Measurements from ENCODE around the gene DOCK11.
"Not testable (repeated sequence)": the region's sequence is repeated elsewhere in the genome, so short reads cannot be mapped to it uniquely, and the experiment has no call there.

The DOCK11 gene
- total RNA-seq, result 155 to 407 reads per million in 2 experiments

GRCh38 chrX:118495061-118495921, at the start of gene DOCK11:
Gene DOCK11, plus strand, starts transcription at chrX:118495815. Its CDS starts 157 bp downstream, at chrX:118495972.
- DNase-seq (ENCODE audit: low read depth), result peak; percentile 67

GRCh38 chrX:118448273-118448783, 47.3 kb upstream of the DOCK11 start:
- no peak for DNase-seq (ENCODE audit: low read depth)

- DNase-seq (ENCODE audit: low read depth), result no peak
These were observed 40.6 kb upstream of the DOCK11 start for GRCh38 chrX:118455013-118455412.

- no peak for DNase-seq (ENCODE audit: low read depth)
These were observed 36.1 kb upstream of the DOCK11 start for GRCh38 chrX:118459494-118459893.

- DNase-seq (ENCODE audit: low read depth), result no peak
These were observed 31.1 kb upstream of the DOCK11 start for GRCh38 chrX:118464501-118464900.

GRCh38 chrX:118468122-118468521, 27.5 kb upstream of the DOCK11 start:
- DNase-seq (ENCODE audit: low read depth), result no peak

- DNase-seq (ENCODE audit: low read depth), result not testable (repeated sequence)
These were observed 24.8 kb upstream of the DOCK11 start for GRCh38 chrX:118470721-118471347.

- DNase-seq (ENCODE audit: low read depth), result no peak
These were observed 21.0 kb upstream of the DOCK11 start for GRCh38 chrX:118474586-118474985.

GRCh38 chrX:118475903-118476302, 19.7 kb upstream of the DOCK11 start:
- DNase-seq (ENCODE audit: low read depth), result no peak

GRCh38 chrX:118480172-118480571, 15.4 kb upstream of the DOCK11 start:
- no peak for DNase-seq (ENCODE audit: low read depth)

GRCh38 chrX:118482384-118482783, 13.2 kb upstream of the DOCK11 start:
- DNase-seq (ENCODE audit: low read depth), result not testable (repeated sequence)

- no peak for DNase-seq (ENCODE audit: low read depth)
These were observed 11.3 kb upstream of the DOCK11 start for GRCh38 chrX:118484216-118484903.

- DNase-seq (ENCODE audit: low read depth), result not testable (repeated sequence)
These were observed 8.9 kb upstream of the DOCK11 start for GRCh38 chrX:118486693-118487092.

GRCh38 chrX:118493016-118493415, 2.6 kb upstream of the DOCK11 start:
- no peak for DNase-seq (ENCODE audit: low read depth)

- DNase-seq (ENCODE audit: low read depth), result no peak
These were observed 1.8 kb upstream of the DOCK11 start for GRCh38 chrX:118493653-118494297.

- peak; percentile 67 for DNase-seq (ENCODE audit: low read depth)
These were observed 545 bp downstream of the DOCK11 start for GRCh38 chrX:118495958-118496762.

- DNase-seq (ENCODE audit: low read depth), result no peak
These were observed 1.1 kb downstream of the DOCK11 start for GRCh38 chrX:118496763-118497079.

GRCh38 chrX:118497180-118497818, 1.7 kb downstream of the DOCK11 start:
- no peak for DNase-seq (ENCODE audit: low read depth)

GRCh38 chrX:118498351-118498750, 2.7 kb downstream of the DOCK11 start:
- no peak for DNase-seq (ENCODE audit: low read depth)

- DNase-seq (ENCODE audit: low read depth), result no peak
These were observed 3.1 kb downstream of the DOCK11 start for GRCh38 chrX:118498755-118499154.

GRCh38 chrX:118499295-118499694, 3.7 kb downstream of the DOCK11 start:
- no peak for DNase-seq (ENCODE audit: low read depth)

All from T follicular helper cell (primary cell).